MM.1S (cell line): Measurements from ENCODE around the gene ADAMTS17.

ENCODE experiments used
- DNase-seq: peaks from one replicate; pipeline ENCODE4 v3.0.0-alpha.2; 2015
- H2AFZ ChIP-seq: fragments of 300-600 bp; sonication (generic); 2 replicates; pipeline ENCODE4 v1.6.0; 2016; ENCODE audit warnings: antibody characterized with exemption, low read length
- H3F3A ChIP-seq: fragments of 300-600 bp; sonication (generic); 2 replicates; pipeline ENCODE4 v1.6.1; 2016; ENCODE audit warnings: mild to moderate bottlenecking, antibody characterized with exemption, low read length, moderate library complexity, mixed read lengths; ENCODE audit not compliant: insufficient read depth
- H3K27ac ChIP-seq: fragments of 300-600 bp; sonication (generic); 2 replicates; pipeline ENCODE4 v1.5.1; 2016; ENCODE audit warnings: mild to moderate bottlenecking, low read length
- H3K27me3 ChIP-seq: fragments of 300-600 bp; sonication (generic); replicated peaks from 2 replicates; pipeline ENCODE4 v1.6.0; 2016; ENCODE audit warnings: low read length; ENCODE audit not compliant: insufficient read depth
- H3K36me3 ChIP-seq: fragments of 300-600 bp; sonication (generic); replicated peaks from 2 replicates; pipeline ENCODE4 v1.6.1; 2016; ENCODE audit warnings: mild to moderate bottlenecking, low read length, mixed read lengths; ENCODE audit not compliant: insufficient read depth
- H3K4me1 ChIP-seq: fragments of 300-600 bp; sonication (generic); 2 replicates; pipeline ENCODE4 v1.6.1; 2016; ENCODE audit warnings: low read length, mixed read lengths
- H3K4me2 ChIP-seq: fragments of 300-600 bp; sonication (generic); 2 replicates; pipeline ENCODE4 v1.6.0; 2016; ENCODE audit warnings: low read depth, low read length
- H3K4me3 ChIP-seq: fragments of 300-600 bp; sonication (generic); 2 replicates; pipeline ENCODE4 v1.5.1; 2016; ENCODE audit warnings: low read length, mixed read lengths
- H3K79me2 ChIP-seq: fragments of 300-600 bp; sonication (generic); 2 replicates; pipeline ENCODE4 v1.6.1; 2016; ENCODE audit warnings: mixed run types, low read length, mixed read lengths
- H3K9ac ChIP-seq: fragments of 300-600 bp; sonication (generic); 2 replicates; pipeline ENCODE4 v1.6.1; 2016; ENCODE audit warnings: low read length, mixed read lengths
- H3K9me2 ChIP-seq: fragments of 300-600 bp; sonication (generic); replicated peaks from 2 replicates; pipeline ENCODE4 v1.6.1; 2016; ENCODE audit warnings: mild to moderate bottlenecking, low read length, mixed read lengths; ENCODE audit not compliant: insufficient read depth
- H3K9me3 ChIP-seq: fragments of 300-600 bp; sonication (generic); replicated peaks from 2 replicates; pipeline ENCODE4 v1.6.1; 2016; ENCODE audit warnings: mild to moderate bottlenecking, low read length, mixed read lengths; ENCODE audit not compliant: insufficient read depth
- H4K20me1 ChIP-seq: fragments of 300-600 bp; sonication (generic); 2 replicates; pipeline ENCODE4 v1.6.1; 2016; ENCODE audit warnings: mild to moderate bottlenecking, low read length, moderate library complexity, mixed read lengths; ENCODE audit not compliant: insufficient read depth
- EZH2 ChIP-seq: fragments of 300-600 bp; sonication (generic); optimal IDR thresholded peaks from 2 replicates; pipeline ENCODE3; 2017; ENCODE audit warnings: low read depth, mild to moderate bottlenecking, antibody characterized with exemption, low read length, mixed read lengths
- EZH2phosphoT487 ChIP-seq: fragments of 300-600 bp; sonication (generic); IDR thresholded peaks from 2 replicates; pipeline ENCODE4 v1.6.1; 2018; ENCODE audit warnings: antibody characterized with exemption, low read length
- TF ChIP-seq, protein P1 (sequence below): fragments of 300-600 bp; sonication (generic); IDR thresholded peaks from 2 replicates; pipeline ENCODE4 v1.5.1; 2016; ENCODE audit warnings: antibody characterized with exemption, low read length, mixed read lengths

Gene ADAMTS17

DNA sequence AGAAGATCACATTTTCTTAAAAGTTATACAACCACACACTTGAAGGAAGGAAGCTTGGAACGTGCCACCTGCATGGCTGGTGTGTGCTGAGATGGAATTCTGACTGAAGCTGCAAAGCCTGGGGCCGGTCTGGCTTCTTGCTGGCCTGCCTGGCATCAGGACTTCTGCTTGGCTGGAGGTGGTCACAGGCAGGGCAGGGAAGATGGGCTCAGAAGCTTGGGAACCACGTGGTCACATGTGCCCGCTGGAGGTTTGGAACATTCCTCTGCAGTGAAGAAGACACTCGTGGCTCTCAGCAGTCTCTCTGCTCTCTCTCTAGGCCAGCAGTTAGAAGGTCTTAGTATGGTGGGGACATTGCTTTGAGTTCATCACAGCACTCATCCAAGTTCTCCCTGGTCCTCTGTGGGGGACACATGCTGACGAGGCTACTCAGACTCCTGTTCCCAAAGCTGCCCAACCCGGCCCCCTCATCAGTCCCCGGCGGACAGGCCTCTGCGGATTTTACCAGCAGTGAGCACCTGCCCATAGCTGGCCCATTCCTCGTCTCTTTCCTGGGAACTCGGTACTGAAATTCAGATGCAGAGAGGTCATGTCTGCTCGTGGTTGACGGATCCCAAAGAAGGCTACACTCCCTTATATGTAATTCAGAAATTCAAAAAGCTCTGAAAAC, 229.0 kb downstream of the ADAMTS17 start:
- no peaks in the 10 kb centered on the region for H3F3A ChIP-seq
- H2AFZ ChIP-seq = no peak overlapping the region
- no peaks in the 10 kb centered on the region for H3K9me3 ChIP-seq
- no peak overlapping the region for H3K4me2 ChIP-seq
- no peaks in the 10 kb centered on the region for H4K20me1 ChIP-seq
- H3K79me2 ChIP-seq = no peaks in the 10 kb centered on the region
- no peaks in the 10 kb centered on the region for H3K9me2 ChIP-seq
- no peak overlapping the region for H3K27ac ChIP-seq
- no peak overlapping the region for H3K9ac ChIP-seq
- H3K27me3 ChIP-seq = no peaks in the 10 kb centered on the region
- no peaks in the 10 kb centered on the region for H3K36me3 ChIP-seq
- H3K4me1 ChIP-seq = no peaks in the 10 kb centered on the region
- DNase-seq = no peak
- TF ChIP-seq EZH2phosphoT487 (no peak), EZH2 (no peak)
- TF ChIP-seq, protein P1, sequence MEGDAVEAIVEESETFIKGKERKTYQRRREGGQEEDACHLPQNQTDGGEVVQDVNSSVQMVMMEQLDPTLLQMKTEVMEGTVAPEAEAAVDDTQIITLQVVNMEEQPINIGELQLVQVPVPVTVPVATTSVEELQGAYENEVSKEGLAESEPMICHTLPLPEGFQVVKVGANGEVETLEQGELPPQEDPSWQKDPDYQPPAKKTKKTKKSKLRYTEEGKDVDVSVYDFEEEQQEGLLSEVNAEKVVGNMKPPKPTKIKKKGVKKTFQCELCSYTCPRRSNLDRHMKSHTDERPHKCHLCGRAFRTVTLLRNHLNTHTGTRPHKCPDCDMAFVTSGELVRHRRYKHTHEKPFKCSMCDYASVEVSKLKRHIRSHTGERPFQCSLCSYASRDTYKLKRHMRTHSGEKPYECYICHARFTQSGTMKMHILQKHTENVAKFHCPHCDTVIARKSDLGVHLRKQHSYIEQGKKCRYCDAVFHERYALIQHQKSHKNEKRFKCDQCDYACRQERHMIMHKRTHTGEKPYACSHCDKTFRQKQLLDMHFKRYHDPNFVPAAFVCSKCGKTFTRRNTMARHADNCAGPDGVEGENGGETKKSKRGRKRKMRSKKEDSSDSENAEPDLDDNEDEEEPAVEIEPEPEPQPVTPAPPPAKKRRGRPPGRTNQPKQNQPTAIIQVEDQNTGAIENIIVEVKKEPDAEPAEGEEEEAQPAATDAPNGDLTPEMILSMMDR = no peak
- H3K4me3 ChIP-seq = no peak overlapping the region

- Histone ChIP-seq H3K27me3 (no peaks in the 10 kb centered on the region), H3K36me3 (no peaks in the 10 kb centered on the region), H3K9me2 (no peaks in the 10 kb centered on the region), H3K79me2 (no peaks in the 10 kb centered on the region), H4K20me1 (no peaks in the 10 kb centered on the region), H3F3A (no peaks in the 10 kb centered on the region), H3K9me3 (no peaks in the 10 kb centered on the region), H2AFZ (no peak overlapping the region), H3K4me1 (no peaks in the 10 kb centered on the region), H3K9ac (no peak overlapping the region), H3K4me2 (no peak overlapping the region), H3K4me3 (no peak overlapping the region), H3K27ac (no peak overlapping the region; the same call in 1 of the 2 replicates)
- DNase-seq = no peak
- TF ChIP-seq EZH2phosphoT487 (no peak), EZH2 (no peak)
Observed at GRCh38 chr15:100112061-100112420, 229.7 kb downstream of the ADAMTS17 start.

GRCh38 chr15:100111125-100112060, 230.4 kb downstream of the ADAMTS17 start:
- Histone ChIP-seq H3K27ac (no peak overlapping the region; the same call in 1 of the 2 replicates), H3K9me2 (no peaks in the 10 kb centered on the region), H2AFZ (no peak overlapping the region), H3K9me3 (no peaks in the 10 kb centered on the region), H4K20me1 (no peaks in the 10 kb centered on the region), H3K79me2 (no peaks in the 10 kb centered on the region), H3K36me3 (no peaks in the 10 kb centered on the region), H3K9ac (no peak overlapping the region), H3K4me3 (no peak overlapping the region), H3K4me1 (no peaks in the 10 kb centered on the region), H3K4me2 (no peak overlapping the region), H3K27me3 (no peaks in the 10 kb centered on the region), H3F3A (no peaks in the 10 kb centered on the region)
- DNase-seq = no peak
- TF ChIP-seq, protein P1 = no peak
- TF ChIP-seq EZH2phosphoT487 (no peak), EZH2 (no peak)
